SW480 (cell line): ENCODE results near the gene RBM42.

ENCODE experiments used
- DNase-seq: peaks from one replicate; pipeline ENCODE4 v3.0.0-alpha.2; 2016; ENCODE audit warnings: low spot score

Gene RBM42

GRCh38 chr19:35621708-35622107 lies 7.1 kb upstream of the RBM42 start:
- no peak for DNase-seq

GRCh38 chr19:35622750-35623149 lies 6.1 kb upstream of the RBM42 start:
- DNase-seq, result no peak

GRCh38 chr19:35623327-35624010 lies 5.4 kb upstream of the RBM42 start:
- DNase-seq, result no peak

DNA sequence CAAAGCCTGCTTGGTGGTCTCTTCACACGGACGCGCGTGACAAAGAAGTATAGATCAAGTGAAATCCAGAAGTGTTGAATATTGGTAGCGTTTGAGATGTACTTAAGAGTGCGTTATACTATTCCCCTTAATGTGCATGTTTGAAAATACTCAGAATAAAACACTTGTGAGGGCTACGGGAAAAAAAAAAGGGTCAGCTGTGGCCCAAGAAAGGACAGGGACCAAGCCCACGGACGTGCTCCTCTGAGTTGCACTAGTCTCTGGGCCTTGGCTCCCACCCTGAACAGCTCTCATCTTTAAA lies 622 bp upstream of the RBM42 start:
- no peak for DNase-seq

GRCh38 chr19:35629332-35629633 lies 447 bp downstream of the RBM42 start:
- no peak for DNase-seq

- DNase-seq, result no peak
These were observed 5.0 kb downstream of the RBM42 start for GRCh38 chr19:35633727-35634440.

DNA sequence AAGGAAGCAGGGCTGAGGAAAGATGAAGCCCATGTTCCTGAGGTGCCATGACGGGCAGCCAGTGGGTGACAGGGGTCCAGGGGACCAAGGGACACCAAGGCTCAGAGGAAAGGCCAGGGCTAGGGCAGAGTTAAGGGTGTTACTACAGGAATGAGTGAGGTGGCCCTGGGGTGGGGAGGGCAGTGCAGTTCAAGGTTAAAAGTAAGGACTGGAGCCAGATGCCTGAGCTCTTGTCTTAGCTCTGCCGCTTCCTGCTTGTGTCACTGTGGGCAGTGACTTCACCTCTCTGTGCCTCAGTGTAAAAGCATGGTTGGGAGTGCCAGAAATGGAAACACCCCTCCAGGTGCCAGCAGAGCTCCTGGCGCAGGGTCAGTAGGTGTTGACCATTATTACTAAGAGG lies 7.8 kb downstream of the RBM42 start:
- DNase-seq, result no peak

DNA sequence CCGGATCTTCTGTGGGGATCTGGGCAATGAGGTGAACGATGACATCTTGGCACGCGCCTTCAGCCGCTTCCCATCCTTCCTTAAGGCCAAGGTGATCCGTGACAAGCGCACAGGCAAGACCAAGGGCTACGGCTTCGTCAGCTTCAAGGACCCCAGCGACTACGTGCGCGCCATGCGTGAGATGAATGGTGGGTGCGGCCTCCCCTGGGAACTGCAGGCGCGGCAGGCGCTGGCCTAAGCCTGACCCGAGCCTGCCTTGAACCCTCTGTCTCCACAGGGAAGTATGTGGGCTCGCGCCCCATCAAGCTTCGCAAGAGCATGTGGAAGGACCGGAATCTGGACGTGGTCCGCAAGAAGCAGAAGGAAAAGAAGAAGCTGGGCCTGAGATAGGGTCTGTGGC lies 8.3 kb downstream of the RBM42 start:
- no peak for DNase-seq

- DNase-seq, result no peak
These were observed 10.4 kb downstream of the RBM42 start for GRCh38 chr19:35639321-35639639.

GRCh38 chr19:35639863-35640262 lies 11.0 kb downstream of the RBM42 start:
- no peak for DNase-seq

DNA sequence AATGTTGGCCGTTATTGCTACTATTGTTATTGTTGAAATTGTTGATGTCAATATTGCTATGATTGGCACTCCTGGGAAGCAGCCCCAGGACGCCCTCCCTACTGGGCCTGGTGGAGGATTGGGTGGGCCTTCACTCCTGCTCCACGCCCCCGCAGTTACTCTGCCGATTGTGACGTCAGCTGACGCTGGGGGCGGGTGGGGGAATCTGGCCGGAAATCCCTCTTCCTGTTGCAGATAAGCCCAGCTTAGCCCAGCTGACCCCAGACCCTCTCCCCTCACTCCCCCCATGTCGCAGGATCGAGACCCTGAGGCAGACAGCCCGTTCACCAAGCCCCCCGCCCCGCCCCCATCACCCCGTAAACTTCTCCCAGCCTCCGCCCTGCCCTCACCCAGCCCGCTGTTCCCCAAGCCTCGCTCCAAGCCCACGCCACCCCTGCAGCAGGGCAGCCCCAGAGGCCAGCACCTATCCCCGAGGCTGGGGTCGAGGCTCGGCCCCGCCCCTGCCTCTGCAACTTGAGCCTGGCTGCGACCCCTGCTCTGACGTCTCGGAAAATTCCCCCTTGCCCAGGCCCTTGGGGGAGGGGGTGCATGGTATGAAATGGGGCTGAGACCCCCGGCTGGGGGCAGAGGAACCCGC lies 12.8 kb downstream of the RBM42 start, which contains the start of gene ETV2:
TSS of gene ETV2 (plus strand) at position 231 of the 637 bp plus-strand sequence. CDS start 716 bp downstream, outside the sequence.
- no peak for DNase-seq

GRCh38 chr19:35642312-35642711 lies 13.5 kb downstream of the RBM42 start:
- no peak for DNase-seq

- DNase-seq, result no peak
These were observed 14.0 kb downstream of the RBM42 start for GRCh38 chr19:35642798-35643254.

DNA sequence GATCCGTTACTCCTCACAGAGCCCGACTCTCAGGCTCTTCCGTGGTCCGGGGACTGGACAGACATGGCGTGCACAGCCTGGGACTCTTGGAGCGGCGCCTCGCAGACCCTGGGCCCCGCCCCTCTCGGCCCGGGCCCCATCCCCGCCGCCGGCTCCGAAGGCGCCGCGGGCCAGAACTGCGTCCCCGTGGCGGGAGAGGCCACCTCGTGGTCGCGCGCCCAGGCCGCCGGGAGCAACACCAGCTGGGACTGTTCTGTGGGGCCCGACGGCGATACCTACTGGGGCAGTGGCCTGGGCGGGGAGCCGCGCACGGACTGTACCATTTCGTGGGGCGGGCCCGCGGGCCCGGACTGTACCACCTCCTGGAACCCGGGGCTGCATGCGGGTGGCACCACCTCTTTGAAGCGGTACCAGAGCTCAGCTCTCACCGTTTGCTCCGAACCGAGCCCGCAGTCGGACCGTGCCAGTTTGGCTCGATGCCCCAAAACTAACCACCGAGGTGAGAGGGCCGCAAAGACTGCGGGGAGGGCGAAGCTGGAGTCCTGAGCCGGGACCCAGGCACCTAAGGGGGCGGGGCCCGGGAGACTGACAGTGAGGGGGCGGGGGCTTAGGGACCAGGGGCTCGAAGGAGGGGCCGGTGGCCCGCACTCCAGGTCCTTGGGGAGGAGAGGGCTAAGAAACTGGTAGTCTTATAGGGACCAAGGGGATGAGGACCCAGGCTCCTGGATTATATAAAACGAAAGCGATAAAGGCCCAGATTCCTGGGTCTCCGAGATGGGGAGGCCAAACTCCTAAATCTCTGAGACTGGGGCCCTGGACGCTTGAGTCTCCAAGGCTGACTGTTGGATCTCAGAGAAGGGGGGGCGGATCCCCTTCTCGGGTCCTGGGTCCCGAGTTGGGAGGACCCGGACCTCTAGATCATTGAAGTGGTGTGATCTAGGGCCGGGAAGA lies 14.7 kb downstream of the RBM42 start:
- DNase-seq, result peak; percentile 92

DNA sequence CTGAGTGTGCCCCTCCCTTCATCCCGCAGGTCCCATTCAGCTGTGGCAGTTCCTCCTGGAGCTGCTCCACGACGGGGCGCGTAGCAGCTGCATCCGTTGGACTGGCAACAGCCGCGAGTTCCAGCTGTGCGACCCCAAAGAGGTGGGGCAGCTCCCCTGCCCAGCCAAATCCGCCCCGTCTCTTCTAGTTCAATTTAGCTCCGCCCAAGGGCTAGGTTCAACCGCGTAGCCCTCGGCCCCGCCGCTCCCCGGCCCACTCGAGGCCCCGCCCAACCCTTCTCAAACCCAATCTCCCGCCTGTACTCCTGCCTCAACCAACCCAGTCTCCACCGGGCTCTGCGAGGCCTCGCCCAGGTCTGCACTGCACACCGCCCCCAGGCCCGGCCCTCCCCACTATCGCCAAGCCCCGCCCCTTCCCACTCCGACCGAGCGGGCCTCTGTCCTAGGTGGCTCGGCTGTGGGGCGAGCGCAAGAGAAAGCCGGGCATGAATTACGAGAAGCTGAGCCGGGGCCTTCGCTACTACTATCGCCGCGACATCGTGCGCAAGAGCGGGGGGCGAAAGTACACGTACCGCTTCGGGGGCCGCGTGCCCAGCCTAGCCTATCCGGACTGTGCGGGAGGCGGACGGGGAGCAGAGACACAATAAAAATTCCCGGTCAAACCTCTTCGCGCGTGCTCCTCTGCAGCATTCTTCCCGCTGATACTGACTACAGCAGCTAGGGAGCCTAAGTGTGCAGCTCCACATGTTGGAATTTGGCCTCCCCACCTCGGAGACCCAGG lies 15.6 kb downstream of the RBM42 start:
- peak; percentile 99 for DNase-seq

GRCh38 chr19:35644987-35645679 lies 16.3 kb downstream of the RBM42 start:
- peak; percentile 85 for DNase-seq

DNA sequence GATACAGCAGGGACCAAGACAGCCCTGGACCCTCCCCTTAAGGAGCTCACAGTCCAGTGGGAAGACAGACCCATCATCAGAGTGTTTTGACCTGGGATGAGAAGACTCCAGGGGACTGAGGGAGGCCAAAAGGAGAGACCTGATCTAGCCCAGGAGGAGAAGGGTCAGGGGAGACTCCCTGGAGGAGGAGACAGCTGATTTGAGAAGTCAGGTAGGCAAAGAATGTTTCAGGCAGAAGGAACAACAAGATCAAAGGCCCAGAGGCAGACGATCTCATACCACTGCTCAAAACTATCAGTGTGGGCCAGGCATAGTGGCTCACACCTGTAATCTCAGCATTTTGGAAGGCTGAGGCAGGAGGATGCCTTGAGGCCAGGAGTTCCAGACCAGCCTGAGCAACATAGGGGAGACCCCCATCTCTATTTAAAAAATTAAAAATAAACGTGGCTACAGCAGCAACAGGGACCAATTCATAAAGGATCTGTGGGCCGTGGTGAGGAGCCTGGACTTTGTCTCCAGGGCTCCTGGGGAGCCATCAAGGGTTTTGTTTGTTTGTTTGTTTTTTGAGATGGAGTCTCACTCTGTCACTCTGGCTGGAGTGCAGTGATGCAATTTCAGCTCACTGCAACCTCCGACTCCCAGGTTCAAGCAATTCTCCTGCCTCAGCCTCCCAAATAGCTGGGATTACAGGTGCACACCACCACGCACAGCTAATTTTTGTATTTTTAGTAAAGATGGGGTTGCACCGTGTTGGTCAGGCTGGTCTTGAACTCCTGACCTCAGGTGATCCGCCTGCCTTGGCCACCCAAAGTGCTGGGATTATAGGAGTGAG lies 17.1 kb downstream of the RBM42 start:
- no peak for DNase-seq

GRCh38 chr19:35648017-35648961 lies 19.5 kb downstream of the RBM42 start, which contains the start of gene COX6B1:
COX6B1 (plus strand) TSS chr19:35648323; CDS start chr19:35651244, 2,921 bp downstream.
- DNase-seq, result peak; percentile 100

DNA sequence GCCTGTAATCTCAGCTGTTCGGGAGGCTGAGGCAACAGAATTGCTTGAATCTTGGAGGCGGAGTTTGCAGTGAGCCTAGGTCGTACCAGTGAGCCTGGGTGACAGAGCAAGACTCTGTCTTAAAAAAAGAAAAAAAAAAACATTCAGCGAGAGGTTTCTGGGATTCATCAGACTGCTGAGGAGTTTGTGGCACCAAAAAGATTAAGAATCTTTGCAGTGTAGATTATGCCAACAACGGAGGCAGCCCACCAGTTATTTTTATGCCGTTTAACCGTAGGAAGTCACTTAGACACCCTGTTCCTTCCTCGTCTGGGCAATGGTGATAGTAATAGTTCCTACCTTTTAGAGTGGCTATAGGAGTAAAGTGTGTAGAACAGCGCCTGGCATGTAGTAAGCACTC lies 21.7 kb downstream of the RBM42 start:
- no peak for DNase-seq
